ENCODE data around the gene PNMT.
"Not testable (repeated sequence)": the region's sequence is repeated elsewhere in the genome, so short reads cannot be mapped to it uniquely, and the experiment has no call there.

Gene PNMT

GRCh38 chr17:39696731-39697130 is 28.5 kb downstream of the PNMT start:
- DNase-seq = no peak

DNA sequence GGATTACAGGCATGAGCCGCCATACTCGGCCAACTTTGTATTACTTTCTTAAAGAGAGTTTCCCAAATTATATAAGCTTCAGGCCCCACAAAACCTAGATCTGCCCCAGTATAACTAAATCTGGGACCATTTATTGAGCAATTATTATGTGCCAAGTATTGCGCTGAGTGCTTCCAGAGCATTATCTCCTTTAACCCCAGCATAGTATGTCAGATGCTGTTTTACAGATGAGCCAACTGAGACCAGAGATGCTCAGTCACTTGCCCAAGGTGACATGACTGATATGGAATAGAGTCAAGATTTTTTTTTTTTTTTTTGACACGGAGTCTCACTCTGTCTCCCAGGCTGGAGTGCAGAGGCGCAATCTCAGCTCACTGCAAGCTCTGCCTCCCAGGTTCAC is 29.7 kb downstream of the PNMT start:
- no peak for DNase-seq

GRCh38 chr17:39699157-39699817 is 31.0 kb downstream of the PNMT start:
- DNase-seq = not testable (repeated sequence)

GRCh38 chr17:39699818-39700147 is 31.5 kb downstream of the PNMT start, which contains the start of gene ERBB2:
Gene ERBB2 (plus strand): TSS chr17:39700064. CDS start chr17:39700239, 175 bp downstream.
- no peak for DNase-seq

DNA sequence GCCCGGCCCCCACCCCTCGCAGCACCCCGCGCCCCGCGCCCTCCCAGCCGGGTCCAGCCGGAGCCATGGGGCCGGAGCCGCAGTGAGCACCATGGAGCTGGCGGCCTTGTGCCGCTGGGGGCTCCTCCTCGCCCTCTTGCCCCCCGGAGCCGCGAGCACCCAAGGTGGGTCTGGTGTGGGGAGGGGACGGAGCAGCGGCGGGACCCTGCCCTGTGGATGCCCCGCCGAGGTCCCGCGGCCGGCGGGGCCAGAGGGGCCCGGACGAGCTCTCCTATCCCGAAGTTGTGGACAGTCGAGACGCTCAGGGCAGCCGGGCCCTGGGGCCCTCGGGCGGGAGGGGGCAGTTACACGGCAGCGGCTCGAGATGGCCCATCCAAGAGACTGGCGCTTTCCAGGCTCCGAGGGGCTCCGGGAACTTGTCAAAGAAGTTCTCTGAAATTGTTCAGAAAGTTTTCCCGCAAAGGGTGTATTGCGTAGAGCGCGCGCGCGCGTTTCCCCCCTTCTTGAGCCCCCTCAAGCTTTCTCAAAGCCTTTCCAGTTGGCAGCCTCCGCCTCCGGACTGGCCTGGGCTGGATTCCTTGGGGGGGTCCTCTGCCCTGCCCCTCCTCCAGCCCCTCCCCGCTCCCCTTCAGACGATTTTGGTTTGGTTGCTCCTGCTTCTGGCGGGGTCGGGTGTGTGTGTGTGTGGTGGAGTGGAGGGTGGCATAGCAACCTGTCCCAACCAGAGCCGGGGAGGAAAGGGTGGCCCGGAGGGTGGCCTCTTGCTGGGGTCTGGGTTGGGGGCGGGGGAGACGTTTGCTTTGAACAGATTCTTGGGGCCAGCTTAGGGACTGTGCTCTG is 32.1 kb downstream of the PNMT start:
- DNase-seq = no peak

DNA sequence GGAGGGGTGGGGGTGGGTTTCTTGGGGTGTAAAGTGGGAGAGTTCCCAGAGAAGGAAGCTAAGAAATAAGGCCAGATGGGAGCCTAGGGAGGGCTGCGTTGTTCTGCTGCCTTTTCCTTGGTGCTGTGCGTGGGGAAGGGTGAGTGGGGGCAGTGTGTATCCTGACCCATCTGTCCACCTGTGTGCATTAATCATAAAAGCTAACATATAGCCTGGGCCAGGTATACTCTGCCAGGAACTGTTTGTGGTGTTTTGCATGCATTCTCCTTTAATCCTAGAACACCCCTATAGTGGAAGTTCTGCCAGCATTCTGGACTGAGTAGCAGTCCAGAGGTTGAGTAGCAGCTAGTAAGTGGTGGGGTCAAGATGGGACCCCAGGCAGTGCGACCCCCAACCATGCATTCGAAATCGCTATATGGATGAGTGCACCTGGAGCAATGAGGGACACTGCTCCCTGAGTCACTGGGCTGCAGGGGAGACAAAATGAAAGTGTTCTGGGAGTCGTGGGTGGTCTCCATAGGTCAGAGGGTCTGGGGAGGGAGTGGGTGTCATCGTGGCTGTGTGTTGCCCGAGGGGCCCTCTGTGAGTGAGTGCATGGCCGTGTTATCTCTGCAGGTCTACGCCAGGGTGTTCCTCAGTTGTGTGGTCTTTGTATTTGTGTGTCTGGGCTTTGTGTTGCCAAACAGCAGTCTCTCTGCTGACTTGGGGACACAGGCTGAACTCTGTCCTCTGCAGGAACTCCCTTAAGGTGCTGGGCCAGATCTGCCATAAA is 32.9 kb downstream of the PNMT start:
- DNase-seq = no peak

GRCh38 chr17:39701784-39702422 is 33.6 kb downstream of the PNMT start:
- no peak for DNase-seq

DNA sequence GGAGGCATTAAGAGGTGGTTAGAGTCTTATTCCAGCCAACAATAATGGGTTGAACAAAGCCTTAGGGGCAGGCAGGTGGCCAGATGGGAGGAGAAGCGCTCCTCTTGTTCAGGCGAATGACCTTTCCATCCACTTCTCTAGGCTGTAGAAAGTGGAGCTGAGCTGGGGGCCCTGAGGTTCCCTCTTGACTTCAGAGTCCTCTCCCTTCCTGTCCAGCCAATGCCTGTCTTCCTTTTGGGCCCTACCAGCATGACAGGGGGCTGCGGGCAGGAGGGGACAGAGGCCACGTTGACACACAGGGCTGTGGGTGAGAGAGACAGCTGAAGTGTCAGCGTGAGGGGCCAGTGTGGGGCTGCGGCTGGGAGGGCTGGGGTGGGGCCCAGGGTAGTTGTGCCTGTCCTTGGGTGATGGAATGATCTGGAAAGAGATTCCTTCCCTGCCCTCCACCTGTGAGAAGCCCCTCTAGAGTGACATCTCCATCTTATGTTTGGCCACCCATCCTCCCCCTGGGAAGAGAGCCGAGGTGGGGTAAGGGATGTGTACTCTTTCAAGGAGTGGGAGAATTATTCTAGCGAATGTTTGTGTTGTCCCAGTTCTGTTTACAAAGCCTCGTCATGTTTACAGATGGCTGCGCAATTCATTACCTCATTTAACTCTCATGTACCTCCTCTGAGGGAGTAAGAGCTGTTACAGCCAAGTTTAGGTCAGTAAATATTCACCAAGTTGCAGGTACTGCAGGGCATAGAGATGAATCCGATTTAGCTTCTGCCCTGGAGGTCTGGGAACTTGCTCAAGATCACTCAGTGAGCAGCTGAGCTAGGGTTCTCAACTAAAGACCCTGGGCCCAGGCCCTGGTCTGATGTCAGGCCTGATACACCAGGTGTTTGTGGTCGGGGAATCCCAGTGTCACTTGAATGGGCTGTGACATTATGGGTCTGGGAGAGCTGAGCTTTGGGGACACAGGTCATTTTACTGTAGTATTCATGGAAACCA is 34.9 kb downstream of the PNMT start:
- DNase-seq = no peak

GRCh38 chr17:39703913-39704312 is 35.7 kb downstream of the PNMT start:
- DNase-seq = no peak

DNA sequence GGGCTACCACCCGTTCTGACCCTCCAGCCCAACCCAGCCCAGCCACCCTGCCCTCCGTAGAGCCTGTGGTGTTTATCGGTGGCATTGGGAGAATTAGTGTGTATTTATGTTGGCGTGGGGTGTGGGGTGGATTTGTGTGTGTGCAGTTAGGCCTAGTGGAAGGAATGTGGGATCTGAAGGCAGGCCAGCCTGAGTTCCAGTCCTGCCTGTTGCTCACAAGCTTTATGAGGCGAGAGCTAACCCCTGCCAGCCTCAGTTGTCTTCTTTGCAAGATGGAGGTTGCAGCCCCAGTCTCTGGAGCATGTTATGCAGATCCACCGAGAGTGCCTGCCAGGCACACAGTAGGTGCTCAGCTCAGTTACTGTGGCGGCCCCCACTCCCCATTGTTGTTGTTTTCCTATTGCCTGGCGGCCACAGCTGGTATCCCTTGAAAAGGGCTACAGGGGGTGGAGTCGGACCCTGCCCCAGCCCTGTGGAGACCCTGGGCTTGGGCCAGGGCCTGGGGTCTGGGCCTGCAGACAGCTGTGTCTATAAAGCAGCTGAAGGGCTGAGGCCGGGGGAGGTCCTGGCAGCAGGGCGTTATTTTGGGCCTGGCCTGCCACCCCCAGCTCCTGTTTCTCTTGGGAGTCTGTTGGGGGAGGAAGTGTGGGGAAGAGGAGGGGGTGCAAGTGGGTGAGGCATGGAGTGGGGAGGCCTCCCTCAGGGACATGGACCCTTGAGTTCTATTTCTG is 36.7 kb downstream of the PNMT start:
- no peak for DNase-seq

GRCh38 chr17:39705786-39706348 is 37.6 kb downstream of the PNMT start:
- no peak for DNase-seq

GRCh38 chr17:39706383-39706782 is 38.1 kb downstream of the PNMT start:
- DNase-seq = no peak

GRCh38 chr17:39706921-39707337 is 38.7 kb downstream of the PNMT start:
- DNase-seq = no peak

DNA sequence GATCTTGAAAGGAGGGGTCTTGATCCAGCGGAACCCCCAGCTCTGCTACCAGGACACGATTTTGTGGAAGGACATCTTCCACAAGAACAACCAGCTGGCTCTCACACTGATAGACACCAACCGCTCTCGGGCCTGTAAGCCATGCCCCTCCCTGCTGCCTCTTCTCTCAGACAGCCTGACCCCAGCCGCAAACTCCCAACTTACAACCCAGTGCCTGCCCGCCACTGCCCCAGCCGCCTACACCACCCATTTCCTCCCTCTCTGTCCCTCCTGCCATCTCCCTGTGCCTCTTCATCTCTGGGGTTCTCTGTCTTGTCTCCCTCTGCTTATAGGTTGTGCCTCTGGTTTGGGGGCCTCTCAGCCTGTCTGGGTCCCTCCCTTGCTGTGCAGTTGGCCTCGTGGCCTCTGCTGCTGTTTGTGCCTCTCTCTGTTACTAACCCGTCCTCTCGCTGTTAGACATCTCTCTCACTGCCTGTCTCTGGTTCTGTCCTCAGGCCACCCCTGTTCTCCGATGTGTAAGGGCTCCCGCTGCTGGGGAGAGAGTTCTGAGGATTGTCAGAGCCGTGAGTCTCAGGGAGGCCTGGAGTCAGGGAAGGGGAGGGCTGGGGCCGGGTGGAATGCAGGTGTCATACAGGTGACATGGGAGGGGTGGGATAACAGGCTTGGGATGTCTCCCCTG is 41.2 kb downstream of the PNMT start:
- DNase-seq = no peak

DNA sequence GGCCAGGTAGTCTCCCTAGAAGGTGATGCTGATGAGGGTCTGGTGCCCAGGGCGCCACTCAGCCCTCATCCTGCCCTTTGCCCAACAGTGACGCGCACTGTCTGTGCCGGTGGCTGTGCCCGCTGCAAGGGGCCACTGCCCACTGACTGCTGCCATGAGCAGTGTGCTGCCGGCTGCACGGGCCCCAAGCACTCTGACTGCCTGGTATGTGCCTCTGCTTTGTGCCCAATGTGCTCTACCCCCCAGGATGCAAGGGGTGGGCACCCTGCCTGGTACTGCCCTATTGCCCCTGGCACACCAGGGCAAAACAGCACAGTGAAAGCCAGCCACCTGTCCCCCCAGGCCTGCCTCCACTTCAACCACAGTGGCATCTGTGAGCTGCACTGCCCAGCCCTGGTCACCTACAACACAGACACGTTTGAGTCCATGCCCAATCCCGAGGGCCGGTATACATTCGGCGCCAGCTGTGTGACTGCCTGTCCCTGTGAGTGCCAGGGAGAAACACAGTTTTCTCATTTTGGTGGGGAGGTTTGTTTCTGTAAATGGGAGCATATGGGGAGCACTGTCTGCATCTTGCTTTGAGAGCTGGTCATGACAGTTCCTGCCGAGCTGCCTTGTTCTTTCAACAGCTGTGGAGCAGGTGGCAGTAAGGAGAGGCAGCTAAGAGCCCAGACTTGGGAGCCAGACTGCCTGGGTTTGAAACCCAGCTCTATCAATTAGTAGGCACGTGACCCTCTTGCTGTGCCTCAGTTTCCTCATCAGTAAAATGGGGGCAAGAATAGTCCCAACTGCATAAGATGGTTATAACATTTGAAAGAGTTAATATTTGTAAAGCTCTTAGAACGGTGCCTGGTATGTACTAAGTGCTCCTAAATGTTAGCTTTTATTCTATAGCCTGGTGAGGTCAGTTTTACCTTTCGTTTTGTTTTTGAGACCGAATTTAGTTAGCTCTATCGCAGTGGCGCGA is 42.0 kb downstream of the PNMT start:
- no peak for DNase-seq

- not testable (repeated sequence) for DNase-seq
Observed at GRCh38 chr17:39711071-39711470, 42.8 kb downstream of the PNMT start.

GRCh38 chr17:39711851-39712250 is 43.6 kb downstream of the PNMT start:
- no peak for DNase-seq

- DNase-seq = no peak
Observed at GRCh38 chr17:39714234-39714633, 46.0 kb downstream of the PNMT start.

Data from NCI-H1092 (cell line).